ENCODE results near the gene TRIM66. TPM values are rescaled to one million over a fixed set of nuclear protein-coding genes. Genes with fewer than 3 reads are reported as not detected.

TRIM66 gene
- total RNA-seq, 2 experiments from 2014 or later: 24.5 to 26.7 TPM

GRCh38 chr11:8621147-8621546 is 61.3 kb downstream of the TRIM66 start:
- ChIA-PET CTCF (no interaction called here), POLR2A (interaction anchor here (0.6 kb wide), 1 partner anchor 25 kb away, joined by 3 read pairs; no protein-coding TSS in a partner anchor)

DNA sequence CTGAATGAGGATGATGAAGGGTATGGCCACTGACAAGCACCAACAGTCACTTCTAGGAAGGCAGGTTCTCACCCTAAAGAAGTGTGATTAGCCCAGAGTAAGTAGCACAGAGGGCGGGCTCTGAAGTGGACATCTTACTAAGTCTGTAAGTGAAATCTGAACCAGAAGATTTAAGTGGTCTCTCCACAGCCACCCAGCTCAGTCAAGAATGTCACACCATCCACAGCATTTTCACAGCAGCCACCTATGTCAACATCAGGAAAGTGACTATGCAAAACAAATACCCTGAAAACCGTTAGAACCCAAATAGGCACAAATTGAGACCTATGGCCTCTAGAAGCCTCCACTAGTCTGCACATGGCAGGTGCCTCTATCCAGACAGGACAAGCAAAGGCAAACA is 65.4 kb downstream of the TRIM66 start:
- ChIA-PET CTCF (no interaction called here), POLR2A (no interaction called here)

DNA sequence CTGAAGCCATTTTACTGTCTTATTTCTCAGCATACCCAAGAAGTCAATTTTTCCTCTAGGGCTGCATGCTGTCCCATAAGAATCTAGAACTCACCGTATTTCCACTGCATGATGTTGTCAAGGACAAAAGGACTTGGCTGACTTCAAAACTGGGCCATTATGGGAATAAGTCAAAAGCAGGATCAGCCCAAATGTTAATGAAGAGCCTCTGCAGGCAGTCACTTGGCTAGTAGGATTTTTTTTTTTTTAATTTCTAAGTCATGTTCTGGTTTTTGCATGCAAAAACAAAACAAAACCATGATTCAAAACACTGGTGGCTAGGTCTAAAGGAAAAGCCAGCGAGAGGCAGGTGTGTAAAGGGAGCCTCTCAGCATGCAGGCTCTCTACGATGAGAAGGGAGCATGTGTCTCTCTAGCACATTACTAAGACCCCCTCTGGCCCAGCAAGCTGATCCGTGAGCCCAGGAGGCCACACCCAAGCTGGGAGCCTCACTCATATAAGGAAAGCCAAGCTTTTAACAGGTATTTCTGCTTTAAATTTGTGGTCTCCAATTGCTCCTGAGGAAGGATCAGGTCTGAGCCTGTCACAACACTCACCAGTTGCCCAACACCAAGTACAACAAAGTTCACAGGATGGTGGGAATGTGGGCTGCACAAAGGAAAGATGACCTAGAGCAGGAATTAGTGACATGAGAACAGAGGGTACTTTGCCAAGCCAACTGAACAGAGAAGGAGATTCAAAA is 67.0 kb downstream of the TRIM66 start:
- CTCF ChIA-PET: no interaction called here
- POLR2A ChIA-PET: no interaction called here

GRCh38 chr11:8614497-8614896 is 68.0 kb downstream of the TRIM66 start:
- CTCF ChIA-PET: no interaction called here
- POLR2A ChIA-PET: no interaction called here

DNA sequence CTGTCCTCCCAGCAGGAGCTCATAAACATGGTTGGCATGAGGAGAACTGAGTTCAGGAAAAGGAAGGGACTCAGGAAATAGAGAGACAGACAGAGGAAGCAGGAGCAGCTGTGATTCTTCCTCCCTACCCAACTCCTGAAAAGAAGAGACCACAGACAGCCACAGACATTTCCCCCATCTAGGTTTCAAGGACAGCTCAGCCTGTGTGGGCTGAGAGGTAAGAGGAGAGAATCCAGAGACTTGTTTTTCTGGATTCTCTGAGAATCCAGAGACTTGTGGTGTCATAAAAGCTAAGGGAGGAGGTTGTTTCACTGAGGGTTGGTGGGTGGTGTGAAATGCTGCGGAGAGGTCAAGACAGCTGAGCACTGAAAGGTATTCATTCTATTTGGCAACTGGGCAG is 69.4 kb downstream of the TRIM66 start:
- CTCF ChIA-PET: interaction anchor here (0.6 kb wide), 2 partner anchors 74 to 494 kb away, joined by 3 read pairs; no protein-coding TSS in a partner anchor

GRCh38 chr11:8612522-8612921 is 69.9 kb downstream of the TRIM66 start:
- CTCF ChIA-PET: no interaction called here
- POLR2A ChIA-PET: no interaction called here

More for the DNA sequence above, 69.4 kb downstream of the TRIM66 start:
- POLR2A ChIA-PET: no interaction called here

- POLR2A ChIA-PET: interaction anchor here (0.7 kb wide), 1 partner anchor 1028 kb away, joined by 4 read pairs; no protein-coding TSS in a partner anchor
- CTCF ChIA-PET: no interaction called here
These were observed 71.8 kb downstream of the TRIM66 start for GRCh38 chr11:8610532-8611116.

- ChIA-PET POLR2A (no interaction called here), CTCF (no interaction called here)
These were observed 73.8 kb downstream of the TRIM66 start for GRCh38 chr11:8608652-8609051.

- CTCF ChIA-PET: no interaction called here
- POLR2A ChIA-PET: no interaction called here
These were observed 76.4 kb downstream of the TRIM66 start for GRCh38 chr11:8605971-8606563.

DNA sequence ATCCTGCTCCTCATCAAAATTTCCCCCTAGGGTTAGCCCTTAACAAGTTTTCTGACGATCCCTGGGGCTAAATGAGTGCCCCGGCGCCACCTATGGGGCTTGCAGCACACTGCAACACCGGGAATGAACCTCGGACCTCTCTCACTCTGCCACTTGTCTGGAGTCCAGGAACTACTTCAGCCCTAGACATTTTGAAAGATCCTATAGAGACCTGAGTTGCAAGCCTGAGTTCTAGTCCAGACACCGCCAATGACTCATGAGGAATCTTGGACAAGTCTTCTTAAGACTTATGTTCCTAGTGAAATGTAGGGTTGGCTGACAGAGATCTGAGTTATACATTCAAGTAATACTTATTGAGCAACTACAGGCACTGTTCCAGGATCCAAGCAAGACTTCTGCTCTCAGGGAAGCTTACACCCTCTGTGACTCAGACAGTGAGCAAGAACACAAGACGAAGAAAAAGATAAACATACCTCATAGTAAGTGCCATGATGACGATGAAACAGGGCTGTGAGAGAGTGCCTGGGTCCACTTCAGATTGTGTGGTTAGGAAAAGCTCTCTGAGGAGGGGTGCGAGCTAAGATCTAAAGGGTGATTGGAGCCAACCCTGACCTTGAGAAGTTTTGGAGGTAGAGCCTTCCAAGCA is 78.3 kb downstream of the TRIM66 start:
- POLR2A ChIA-PET: no interaction called here
- CTCF ChIA-PET: no interaction called here

DNA sequence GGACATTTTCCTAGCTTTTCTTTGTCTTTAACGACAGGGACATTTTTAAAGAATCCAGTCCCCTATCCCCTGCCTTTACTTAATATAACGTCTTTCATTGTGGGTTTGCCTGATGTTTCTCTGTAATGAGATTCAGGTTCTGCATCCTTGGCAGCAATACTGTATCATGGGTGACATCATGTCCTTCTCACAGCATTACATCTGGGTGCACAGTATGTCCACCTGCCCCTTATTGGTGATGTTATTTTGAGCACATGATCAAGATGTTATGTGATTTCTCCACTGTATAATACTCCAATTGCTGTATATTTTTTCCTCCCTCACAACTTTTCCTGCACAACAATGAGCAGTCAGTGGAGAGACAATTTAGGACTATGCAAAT is 78.8 kb downstream of the TRIM66 start:
- ChIA-PET CTCF (no interaction called here), POLR2A (no interaction called here)

DNA sequence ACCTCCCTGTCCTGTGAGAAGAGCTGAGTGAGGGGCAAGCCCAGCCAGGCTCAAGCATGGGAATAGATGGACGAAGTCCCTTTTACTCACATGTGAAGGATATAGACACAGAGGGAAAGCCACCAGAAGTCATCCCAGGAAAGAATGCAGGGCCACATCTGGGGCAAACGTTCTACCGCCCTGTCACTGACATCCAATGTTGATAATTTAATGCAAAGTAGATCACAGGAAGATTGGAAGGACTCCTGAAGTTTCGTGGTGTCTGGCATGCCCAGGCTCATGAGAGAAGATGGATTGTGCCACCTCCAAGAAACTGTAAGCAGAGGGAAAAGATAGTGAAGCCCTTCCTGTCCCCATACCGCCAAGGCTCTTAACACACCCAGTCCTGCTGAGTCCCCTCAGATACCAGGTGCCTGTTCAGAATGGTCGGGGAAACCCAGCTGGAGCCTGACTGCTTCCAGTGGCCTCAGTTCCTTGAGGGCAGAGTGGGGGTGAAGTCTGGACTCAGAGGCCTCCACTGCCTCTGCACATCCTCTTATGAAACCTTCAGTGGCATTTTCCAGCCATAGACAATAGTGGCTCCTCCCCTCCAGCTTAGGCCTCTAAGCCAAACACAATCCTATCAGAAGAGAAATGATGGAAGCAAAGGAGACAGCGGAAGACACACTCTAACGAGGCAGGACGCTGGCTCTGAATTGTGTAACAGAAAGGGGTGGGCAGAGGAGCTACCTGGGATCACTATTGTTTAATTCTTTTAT is 80.9 kb downstream of the TRIM66 start:
- CTCF ChIA-PET: no interaction called here
- POLR2A ChIA-PET: no interaction called here

- CTCF ChIA-PET: no interaction called here
These were observed 84.0 kb downstream of the TRIM66 start for GRCh38 chr11:8598506-8598905.

GRCh38 chr11:8597182-8597581 is 85.3 kb downstream of the TRIM66 start:
- POLR2A ChIA-PET: no interaction called here
- CTCF ChIA-PET: no interaction called here

More at GRCh38 chr11:8598506-8598905, 84.0 kb downstream of the TRIM66 start:
- POLR2A ChIA-PET: no interaction called here

DNA sequence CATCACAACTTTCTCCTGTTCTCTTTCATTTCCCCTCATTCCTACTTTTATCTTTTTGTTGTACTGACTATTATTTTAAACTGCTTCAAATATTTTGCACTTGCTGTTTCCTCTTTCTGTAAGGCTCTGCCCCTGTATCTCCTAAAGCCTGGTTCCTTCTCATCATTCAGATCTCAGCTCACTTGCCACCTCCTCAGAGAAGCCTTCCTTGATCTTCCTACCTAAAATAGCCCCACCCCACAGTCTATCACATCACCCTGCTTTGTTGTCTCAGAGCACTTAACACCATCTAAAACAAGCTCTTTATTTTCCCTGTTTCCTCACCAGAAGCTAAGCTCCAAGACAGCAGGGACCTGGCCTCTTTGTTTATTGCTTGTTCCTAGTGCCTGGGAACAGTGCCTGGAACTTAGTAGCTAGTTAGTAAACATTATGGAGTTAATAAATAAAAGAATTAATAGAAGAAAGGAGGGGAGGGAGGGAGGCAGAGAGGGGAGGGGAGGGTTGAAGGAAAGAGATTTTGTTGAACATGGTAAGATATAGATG is 85.9 kb downstream of the TRIM66 start:
- CTCF ChIA-PET: no interaction called here
- POLR2A ChIA-PET: interaction anchor here (0.6 kb wide), 1 partner anchor 25 kb away, joined by 3 read pairs; no protein-coding TSS in a partner anchor

DNA sequence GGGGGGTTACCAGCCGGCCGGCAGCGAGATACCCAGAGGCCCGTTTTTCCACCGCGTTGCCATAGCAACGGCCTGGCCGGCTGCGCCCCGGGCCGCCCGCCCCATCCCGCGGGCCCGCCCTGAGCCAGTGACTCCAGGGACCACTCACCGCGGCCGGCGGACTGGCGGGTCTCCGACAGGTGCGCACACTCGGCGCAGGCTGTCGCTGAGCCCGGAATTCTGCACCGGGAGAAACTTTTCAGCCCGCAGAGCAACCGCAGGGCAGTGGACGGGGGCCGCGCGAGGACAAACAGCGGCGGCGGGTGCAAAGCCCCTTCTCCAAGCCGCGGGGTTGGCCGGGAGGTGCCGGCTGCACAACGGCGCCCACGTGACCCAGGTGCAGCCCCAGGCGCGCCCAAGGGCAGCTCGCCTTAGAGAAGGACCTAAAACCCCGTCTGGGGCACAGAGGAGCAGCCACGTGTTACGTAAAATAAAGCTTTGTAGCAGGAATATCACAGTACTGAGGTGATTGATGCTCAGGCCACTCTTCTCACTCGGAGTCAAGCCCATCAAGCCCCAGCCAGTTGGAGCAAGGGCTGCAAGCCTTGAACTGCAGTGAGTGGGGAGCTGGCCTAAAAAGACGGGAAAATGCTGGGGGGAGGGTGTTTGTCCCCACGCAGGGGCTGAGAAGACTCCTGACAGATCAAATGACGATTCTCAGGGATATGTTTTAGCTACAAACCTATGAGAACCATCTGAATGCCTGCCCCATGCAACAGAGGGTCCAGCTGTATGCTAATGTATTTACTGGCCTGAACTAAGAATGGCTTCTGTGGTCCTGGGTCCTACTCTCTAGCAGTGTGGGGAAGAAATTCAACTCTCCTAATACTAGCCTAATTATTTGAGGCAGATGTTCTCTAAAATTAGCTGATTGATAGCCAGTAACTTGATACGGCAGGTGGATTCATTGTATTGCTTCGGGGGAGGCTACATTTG is 88.2 kb downstream of the TRIM66 start, which contains the start of gene STK33:
TSS of gene STK33 (minus strand) at position 294 of the 975 bp plus-strand sequence. CDS start 119,323 bp downstream, outside the sequence.
- ChIA-PET CTCF (no interaction called here), POLR2A (interaction anchor here (0.6 kb wide), 1 partner anchor 1221 kb away, joined by 11 read pairs; no protein-coding TSS in a partner anchor)

DNA sequence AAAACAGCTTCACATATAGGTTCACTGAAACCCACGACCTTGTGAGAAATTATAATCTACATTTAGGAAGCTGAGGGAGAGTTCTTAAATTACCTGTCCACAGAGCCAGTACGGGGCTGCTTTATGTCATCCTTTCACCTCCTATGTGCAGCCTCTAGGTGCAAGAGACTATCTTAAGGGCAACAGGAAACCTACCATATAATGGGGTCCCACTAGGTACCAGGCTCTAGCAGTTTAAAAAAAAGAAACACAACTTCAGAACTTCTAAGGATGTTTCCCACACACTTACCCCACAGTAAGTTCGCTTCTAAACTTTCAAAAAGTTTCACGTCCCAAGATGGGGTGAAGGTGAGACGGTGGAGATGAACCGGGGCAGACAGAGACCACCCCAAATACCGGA is 89.0 kb downstream of the TRIM66 start:
- ChIA-PET CTCF (no interaction called here), POLR2A (no interaction called here)

GRCh38 chr11:8587915-8588314 is 94.5 kb downstream of the TRIM66 start:
- POLR2A ChIA-PET: no interaction called here
- CTCF ChIA-PET: no interaction called here

DNA sequence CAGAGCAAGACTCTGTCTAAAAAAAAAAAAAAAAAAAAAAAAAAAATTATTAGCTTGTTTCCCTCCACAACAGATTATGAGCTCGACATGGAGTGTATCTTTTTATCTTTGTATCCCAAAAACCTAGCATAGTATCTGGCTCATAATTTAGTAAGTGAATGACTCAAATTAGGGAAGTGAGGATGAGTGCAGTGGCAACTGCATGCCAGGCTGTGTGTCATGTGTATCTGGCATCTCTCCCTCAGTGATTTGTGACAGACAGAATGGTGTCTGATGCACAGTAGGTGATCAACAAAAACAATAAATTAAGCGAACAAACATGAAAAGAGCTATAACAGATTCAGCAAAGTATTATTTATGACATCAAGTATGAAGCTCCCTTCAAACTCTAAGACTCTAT is 95.7 kb downstream of the TRIM66 start:
- ChIA-PET CTCF (no interaction called here), POLR2A (no interaction called here)

Measured in activated CD8-positive, alpha-beta memory T cell treated with anti-CD3 and anti-CD28 coated beads for 36 hours (primary cell).